Stimulated activated CD8-positive, alpha-beta memory T cell treated with anti-CD3 and anti-CD28 coated beads, Interleukin-15, amount 100 ng/mL, for 1 hour (primary cell): ENCODE measurements around the gene RPL23.
A peak's percentile ranks its signal among the peaks of the same experiment; 100 is the strongest.

ENCODE experiments used
- DNase-seq: peaks from one replicate; pipeline ENCODE4 v3.0.0-alpha.2; 2020; ENCODE audit warnings: low read depth

RPL23 gene

DNA sequence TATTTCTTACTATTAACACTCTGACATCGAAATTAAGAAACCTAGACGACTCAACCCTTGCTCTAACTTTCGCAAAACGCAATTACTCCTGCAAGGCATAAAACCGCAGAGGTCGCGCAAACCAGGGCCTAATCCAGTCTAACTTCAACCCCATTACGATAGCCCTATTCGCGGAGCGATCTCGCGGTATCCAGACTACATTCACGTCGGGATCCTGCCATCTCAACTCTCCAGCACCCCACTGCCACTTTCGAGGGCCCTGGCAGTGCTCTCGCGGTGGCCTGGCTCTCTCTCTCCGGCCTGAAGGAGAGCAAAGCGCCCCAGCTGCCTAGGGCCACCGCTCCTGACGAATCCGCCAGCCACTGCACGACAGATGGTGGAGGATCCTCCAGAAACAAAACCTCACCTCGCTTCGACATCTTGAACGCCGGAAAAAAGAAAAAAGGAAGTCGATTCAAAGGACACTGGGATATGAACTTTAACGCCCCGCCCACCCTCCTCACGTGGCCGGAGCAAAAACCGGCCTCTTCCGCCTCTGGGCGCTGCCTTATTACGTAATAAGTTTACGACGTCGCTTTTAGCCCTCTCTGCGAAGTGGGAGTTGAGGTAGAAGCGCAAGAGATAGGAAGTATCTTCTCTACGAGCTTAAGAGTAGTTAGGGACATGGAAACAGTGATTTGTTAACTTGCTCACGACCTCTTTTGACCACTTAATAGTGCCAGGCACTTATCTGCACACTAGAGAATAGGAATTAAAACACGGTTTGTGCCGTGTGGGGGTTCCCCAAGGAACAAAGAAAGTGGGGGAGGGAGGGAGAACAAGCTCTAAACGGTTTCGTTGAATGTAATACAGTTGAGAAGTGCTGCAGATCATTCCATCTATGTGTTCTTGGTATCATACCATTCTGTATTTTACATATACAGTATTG, at the start of gene RPL23:
Gene RPL23, minus strand, starts transcription at position 430 of the 928 bp plus-strand sequence. Its CDS starts 11 bp downstream, at position 419.
- peak; percentile 80 for DNase-seq

DNA sequence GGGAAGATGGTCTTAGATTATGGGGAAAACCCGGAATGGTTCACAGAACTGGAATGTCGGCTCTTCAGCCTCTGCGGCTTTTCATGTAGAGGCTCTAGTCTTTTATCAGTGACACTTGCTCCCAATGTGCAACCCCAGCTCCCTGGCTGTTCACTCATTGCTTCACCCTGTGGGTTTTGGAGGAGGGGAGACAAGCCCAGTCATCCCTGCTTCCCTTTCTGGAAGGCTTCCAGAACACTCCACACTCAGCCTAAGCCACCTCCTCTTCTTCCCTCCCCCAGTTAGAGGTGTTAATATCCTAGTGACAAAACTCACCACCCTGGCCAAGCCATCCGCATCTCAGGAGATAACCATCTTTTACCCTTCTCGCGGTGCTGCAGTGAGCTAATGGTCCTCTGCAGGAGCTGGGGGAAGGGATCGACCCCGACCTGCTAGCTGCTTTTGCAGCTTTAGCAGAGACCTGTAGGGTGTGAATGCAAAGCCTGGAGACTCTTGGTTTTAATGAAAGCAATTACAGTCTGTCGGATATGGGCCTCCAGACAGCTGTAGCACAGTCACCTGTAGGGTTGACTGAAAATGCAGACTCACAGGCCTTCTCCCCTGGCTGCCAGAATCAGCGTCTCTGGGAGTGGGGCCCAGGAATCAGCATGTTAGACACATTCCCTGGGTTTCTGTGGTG, 47.6 kb upstream of the RPL23 start:
- no peak for DNase-seq

DNA sequence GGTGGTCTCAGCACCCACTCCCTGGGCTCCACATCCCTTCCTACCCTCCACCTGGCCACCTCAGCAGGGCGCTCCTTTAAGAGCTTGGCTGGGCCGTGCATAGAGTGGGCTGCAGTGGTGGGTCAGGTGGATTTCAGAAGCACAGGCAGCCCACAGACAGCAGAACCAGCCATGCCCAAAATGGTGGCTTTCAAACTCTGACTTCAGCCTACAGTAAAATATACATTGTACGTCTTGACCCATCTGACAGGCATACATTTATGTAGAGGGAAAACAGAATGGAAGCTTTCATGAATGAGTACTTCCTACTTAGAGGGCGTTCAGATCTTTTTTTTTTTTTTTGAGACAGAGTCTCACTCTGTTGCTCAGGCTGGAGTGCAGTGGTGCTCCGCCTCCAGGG, 45.9 kb upstream of the RPL23 start:
- no peak for DNase-seq

DNA sequence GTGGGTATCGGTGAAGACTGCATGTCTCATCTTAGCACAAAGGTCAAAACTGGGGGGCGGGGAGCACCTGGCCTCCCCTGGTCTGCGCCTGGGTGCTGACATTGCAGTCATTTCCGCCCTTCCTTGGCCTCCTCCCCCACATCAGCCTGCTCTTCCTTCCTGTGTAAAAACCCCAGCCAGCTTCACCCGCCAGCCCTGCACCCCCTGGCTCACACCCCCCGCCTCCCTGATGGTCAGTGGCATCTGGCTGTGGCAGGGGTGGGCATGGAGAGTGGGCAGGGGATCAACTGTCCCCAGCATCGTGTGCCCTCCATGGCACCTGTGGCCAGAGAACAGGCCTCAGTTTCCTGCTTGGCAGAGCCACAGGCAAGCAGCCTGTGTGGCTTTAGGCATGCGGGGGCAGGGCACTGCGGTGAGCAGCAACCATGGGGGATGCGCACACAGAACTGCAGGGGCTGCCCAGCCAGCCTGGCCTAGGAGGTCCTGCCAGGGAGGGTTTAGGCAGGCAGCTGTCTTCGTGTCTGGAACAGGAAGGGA, 45.4 kb upstream of the RPL23 start:
- DNase-seq, result peak; percentile 67

DNA sequence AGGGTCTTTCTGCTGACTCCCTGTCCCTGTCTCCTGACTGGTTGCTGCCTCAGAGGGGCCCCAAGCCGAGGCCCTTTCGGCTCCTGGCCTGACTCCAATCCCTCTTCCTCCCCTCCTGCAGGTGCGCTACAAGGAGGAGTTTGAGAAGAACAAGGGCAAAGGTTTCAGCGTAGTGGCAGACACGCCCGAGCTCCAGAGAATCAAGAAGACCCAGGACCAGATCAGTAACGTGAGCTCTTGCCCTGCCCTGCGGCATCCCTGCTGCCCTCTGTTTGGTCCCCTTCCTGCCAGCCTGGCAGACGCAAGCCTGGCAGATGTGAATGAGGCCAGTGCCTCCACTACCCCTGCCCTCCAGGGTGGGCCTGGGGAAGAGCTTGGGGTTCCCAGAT, 44.8 kb upstream of the RPL23 start:
- no peak for DNase-seq

DNA sequence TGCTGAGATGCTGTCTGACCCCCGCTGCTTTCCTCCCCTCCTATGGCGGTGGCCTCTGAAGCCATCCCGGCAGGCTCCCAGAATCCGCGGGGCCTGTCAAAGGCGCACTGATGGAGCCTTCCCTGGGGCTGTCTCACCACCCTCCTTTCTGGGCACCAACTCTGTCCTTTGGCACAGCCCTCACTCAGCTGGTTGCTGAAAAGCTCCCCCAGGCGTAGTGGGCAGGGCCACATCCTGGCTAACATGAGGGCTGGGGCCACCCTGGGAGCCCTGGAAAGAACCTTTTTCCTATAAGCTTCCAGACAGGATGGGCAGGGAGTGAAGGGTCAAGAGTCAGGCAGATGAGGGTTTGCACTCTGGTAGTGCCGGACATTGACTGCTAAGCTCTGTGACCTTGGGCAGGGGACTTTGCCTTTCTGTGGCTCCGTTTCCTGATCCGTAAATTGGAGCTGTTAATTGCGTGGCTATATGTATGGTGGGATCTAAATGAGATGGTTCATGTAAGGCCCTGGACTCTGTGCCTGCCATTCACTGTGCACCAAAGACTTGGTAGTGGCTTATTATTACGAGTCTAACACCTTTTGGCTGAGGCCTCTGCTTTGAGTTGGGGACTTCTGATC, 44.3 kb upstream of the RPL23 start:
- no peak for DNase-seq

DNA sequence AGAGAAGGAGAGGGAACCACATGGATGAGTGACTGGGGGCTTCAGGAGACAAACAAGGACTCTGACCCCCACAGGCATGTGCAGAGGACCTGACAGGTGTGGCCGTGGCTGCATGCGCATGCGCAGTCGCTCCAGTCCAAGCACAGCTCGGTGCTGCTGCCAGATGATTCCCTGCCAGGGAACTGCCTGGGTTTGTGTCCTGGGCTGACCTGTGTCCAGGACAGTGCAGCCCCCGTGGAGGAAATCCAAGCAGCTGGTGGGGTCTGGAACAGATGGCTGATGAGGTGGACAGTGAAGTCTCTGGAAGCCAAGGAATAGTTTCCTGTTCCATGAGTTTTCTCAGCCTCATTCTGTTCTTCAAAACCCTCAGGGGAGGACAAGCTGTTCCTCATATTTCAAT, 43.7 kb upstream of the RPL23 start:
- no peak for DNase-seq

DNA sequence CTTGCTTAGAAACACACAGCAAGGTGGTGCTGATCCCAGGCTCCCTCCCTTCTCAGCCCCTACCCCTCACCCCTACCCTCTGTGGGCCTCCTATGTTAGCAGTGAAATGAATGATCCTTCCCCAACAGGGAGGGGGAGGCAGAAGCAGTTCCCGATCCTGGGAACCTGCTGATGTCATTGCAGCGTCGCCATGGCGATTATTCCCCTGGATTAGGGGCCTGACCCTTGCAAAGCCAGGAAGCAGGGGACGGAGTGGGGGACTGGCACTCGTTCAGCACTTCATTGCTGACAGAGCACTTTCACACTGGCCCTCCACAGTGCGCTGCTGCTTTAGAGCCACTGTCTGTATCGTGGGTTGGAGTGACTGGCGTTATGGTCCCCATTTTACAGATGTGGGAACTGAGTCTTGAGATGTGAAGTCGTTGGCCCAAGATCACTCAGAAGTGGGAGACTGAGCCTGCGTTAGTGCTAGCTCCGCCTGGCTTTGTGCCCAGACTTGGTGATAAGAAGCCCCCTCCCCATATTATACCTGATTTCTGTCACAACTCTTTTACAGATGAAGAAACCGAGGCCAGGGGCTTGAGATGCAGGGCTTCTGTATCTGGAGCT, 42.9 kb upstream of the RPL23 start:
- no peak for DNase-seq

DNA sequence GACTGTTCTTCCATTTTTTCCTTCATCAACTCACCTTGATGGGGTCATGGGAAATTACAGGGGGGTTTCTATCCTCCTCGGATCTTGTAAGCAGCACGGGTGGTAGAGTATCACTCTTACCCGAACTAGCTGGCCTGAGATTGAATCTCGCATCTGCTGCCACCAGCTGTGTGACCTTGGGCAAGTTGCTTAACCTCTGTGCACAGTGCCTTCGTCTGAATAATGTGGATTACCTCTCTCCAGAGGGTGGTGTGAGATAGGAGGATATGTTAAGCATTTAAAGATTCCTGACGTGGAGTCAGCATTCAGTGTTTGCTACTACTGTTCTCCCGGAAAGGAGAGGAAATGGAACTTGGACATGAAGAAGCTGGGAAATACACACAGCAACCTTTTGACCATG, 40.8 kb upstream of the RPL23 start:
- DNase-seq, result no peak

DNA sequence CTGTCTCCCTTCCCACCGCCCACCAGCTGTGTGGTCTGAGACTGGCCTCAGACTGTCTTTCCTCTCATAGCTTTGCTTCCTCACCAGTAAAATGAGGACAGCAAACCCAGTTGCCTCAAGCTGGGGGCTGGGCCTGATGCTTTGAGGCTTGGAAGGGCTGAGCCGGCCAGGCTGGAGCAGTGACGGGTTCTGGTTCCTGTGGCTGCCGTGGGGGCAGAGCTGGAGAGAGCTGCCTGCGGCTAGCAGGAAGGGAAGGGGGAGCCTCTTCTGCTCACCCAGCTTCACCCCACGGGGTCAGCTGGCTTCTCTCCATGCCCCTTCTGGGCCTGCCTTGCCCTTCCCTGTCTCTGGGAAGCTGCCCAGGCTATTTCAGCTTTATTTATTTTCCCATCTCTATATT, 40.1 kb upstream of the RPL23 start:
- DNase-seq, result no peak

DNA sequence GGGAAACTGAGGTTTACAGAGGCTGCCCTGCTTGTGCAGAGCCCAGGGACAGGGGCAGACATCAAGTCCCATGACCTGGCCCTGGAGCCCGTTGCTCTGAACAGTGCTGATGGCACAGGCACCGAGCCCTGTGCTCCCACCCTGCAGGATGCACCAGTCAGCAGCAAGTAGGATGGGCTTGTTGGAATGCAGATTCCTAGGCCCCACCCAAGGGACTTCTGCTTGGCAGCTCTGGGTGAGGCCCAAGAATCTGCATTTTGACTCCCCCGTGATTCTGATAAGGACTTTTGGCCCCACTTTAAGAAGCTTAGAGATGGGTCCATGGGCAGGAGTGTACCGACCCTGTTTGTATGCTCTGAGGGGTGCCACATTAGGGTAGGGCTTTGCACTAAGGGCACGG, 39.6 kb upstream of the RPL23 start:
- no peak for DNase-seq

DNA sequence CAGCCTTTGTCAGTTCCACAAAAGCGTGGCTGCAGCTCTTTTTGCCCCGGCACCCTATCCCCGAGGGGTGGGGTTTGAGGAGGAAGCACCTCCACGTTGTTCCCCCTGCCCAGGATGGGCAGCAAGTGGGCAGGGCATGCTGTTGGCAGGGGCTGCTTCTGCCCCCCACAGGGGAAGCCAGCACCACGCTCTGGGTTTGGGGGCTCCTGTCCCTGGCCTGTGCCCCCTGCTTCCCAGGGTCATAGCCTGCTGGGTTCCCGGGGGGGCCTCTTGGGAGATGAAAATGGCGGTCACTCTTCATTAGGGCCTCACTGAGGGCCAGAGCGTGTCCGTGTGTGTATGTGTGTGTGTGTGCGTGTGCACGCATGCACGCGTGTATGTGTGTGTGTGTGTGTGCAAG, 39.1 kb upstream of the RPL23 start:
- DNase-seq, result no peak

DNA sequence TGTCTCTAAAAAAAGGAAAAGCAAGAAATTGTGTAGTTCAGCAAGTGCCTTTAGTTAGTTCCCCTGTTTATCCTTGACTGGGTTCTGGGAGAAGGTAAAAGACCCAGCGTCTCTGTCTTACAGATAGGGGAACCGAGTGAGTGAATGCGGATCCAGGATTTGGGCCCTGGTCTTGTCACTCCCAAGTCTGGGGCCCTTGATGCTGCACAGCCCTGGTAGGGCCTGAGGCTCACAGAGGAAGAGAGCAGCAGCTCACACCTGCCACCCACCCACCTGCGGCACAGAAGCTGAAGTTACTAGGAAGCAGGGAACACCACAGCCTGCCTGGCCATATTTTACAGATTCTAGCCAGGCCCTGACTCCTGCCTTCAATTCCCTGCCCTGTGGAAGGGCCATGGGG, 38.6 kb upstream of the RPL23 start:
- no peak for DNase-seq

DNA sequence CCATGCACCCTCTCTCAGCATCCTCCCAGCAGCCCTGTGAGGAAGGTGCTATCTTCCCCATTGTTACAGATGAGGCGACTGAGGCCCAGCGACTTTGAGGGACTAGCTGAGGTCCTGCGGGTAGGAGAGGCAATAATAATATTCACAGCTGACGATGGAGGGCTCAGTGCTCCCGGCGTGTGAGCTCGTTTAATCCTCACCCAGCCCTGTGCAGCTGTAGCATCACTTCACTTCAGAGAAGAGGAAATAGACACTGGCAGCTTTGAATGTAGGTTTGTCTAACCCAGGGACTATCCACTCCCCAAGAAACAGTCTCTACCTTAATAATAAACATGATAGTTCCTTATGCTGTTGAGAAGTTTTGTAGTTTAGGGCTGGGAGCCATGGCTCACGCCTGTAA, 37.9 kb upstream of the RPL23 start:
- DNase-seq, result no peak

DNA sequence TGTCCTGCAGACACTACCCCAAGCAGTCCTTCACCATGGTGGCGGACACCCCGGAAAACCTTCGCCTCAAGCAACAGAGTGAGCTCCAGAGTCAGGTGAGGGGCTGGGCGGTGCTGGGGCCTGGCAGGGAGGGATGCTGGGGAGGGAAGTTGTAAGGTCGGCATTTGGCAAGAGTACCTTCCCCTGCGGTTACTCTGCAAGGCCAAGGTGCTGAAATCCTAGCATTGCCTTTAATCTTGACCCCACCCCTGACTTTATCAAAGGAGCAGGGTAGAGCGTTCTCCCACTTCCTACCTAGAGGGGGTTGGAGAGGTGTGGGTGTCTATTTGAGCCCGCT, 36.9 kb upstream of the RPL23 start:
- no peak for DNase-seq

DNA sequence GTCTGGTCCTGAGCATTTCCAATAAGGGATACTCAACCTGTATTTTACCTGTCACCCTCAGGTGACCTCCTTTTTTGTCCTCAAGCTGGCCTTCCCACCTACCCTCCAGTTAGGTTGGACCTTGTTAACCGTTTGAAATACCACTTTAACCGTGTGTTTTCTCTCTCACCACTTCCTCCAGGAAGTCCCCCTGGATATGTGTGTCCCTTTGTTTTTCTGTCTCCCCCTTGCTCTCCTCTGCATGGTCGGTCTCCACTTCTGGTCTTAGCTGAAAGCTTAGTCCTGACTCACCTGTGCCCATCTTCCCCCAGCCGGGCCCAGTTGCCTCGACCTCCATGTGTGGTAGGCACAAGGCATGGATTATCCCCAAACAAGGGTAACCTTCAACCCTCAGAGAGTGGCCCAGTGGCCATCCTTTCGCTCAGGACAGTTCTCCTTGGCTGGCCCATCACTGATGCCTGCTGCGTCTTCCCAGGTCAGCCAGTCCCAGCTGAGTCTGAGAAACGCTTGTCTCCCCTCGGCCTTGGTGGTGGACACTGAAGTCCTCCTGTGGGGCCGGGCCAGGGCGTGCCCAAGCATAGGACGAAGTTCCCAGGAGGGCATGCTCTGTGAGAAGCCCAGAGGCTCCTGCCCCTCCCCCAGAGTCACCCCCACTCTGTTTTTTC, 36.4 kb upstream of the RPL23 start:
- no peak for DNase-seq

DNA sequence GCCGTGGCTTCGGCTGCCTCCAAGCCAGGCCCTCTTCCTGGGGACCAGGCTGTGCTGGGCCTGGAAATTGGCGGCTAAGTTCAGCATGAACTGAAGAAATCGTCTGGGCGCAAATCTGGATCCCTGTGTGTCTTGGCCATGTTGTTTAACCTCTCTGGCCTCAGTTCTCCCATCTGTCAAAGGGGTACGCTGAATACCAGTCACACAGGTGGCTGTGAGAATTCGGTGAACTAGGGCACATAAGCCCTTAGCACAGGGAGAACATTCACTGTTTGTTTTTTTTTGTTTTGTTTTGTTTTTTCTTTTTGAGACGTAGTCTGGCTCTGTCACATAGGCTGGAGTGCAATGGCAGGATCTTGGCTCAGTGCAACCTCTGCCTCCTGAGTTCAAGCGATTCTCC, 35.3 kb upstream of the RPL23 start:
- DNase-seq, result no peak

DNA sequence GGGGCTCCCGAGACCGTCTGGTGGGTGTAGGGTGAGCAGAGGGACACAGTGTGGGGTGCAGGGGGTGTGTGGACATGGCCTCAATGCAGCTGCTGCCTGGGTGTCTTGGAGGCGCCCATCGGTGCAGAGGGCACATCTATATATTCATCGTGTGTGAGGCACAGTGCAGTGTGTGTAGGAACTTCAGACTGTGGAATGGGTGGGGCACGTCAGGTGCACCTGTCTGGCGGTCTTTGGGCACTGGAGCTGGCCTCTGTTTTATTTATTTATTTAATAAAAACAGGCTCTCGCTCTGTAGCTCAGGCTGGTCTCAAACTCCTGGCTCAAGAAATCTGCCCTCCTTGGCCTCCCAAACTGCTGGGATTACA, 33.1 kb upstream of the RPL23 start:
- no peak for DNase-seq

DNA sequence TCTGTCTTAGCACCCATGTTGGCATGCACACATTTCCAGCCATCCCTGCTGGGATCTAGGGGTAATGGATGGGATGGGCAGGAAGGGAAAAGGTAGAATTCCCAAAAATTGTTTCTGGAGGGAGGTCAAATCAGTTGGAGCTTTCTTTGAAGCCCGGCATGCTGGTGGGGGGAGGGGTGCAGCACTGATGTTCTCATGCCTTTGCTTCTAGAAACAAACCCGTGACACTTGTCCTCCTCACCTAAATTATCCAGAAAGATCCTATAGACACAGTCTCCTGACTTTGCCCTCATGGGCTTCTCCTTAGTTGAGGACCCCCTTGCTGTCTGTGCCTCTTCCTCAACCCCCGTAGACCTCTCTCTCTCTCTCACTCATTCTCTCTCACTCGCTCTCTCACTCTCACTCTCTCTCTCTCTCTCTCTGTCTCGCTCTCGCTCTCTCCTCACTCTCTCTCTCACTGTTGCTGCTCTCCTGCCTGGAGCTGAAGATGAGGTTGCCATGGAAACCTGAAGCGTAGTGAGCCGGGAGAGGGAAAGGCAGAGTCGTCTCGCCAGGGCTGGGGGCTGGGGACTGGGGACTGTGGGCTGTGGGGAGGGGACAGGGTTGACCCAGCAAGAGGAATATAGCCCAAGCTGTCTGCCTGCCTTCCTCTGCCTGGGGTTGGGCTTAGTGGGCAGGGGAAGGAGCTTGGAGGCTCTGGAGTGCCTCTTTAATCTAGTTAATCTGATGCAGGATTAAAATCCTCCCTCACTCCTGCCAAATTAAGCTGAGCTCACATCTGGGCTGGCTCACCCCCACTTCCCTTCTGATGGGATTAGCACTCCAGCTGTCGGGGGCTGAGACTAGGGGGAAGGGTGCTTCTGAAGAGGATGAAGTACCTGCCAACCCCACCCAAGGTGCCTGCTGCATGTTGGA, 32.5 kb upstream of the RPL23 start:
- no peak for DNase-seq

DNA sequence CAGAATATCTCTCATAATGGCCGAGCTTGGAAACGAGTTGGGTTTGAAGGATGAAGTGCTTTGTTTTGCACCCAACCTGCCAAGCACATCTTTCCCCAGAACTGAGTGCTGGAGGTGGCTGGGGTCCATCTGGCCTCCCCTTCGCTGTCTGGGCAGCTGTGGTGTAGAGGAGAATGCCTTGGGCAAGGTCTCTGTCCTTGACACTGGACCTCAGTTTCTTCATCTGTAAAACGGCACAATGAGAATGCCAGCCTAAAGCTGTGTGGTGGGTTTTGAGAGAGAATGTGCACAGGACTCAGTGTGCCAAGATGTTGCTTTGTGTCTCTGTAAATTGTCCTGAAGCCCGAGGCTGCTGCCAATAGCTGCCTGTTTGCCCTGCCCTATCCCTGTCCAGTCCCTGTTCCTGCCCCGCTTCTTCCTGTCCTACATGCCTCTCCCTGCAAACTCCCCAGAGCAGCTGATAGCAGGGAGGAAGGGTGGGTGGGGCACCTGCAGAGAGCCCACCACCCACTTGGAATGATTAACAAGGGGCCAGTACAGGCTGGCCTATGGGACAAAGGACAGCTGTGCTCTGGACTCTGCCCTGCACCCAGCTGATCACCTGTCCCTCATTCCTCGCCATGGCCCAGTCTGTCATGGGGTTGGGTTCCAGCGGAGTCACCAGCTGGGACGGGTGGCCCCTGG, 31.7 kb upstream of the RPL23 start:
- no peak for DNase-seq
